SK-N-SH (cell line): Measurements from ENCODE around the gene JPH3. TPM values are rescaled to one million over a fixed set of nuclear protein-coding genes. Genes with fewer than 3 reads are reported as not detected.

Source experiments
- CTCF ChIA-PET: fragments of 300-600, 350-600 bp; formaldehyde crosslinking; extraction: SDS; loops from one replicate; lab custom pipeline; 2021; lab: Yijun Ruan, JAX
- POLR2A ChIA-PET: fragments of 350-600 bp; sonication (Branson Sonifier 250); formaldehyde crosslinking; extraction: SDS; loops from one replicate; lab custom pipeline; 2020; ENCODE audit warnings: antibody characterized with exemption, inconsistent platforms; lab: Yijun Ruan, JAX
- DNase-seq: peaks from one replicate; pipeline ENCODE4 v3.0.0; 2012
- H2AFZ ChIP-seq: fragments of 200-600 bp; sonication (generic); 2 replicates; pipeline ENCODE4 v1.8.1; 2016; ENCODE audit warnings: antibody characterized with exemption, mild to moderate bottlenecking, low read depth
- H3F3A ChIP-seq: fragments of 200-600 bp; sonication (generic); replicated peaks from 2 replicates; pipeline ENCODE3; 2016; ENCODE audit warnings: antibody characterized with exemption, mild to moderate bottlenecking; ENCODE audit not compliant: insufficient read depth
- H3K27ac ChIP-seq, 2 experiments: fragments of 200-500 bp in 1 of 2; fragments of 200-600 bp in 1 of 2; sonication (Bioruptor generic) in 1 of 2; sonication (generic), shearing (Covaris generic) in 1 of 2; 2 replicates each; pipeline versions ENCODE4 v1.5.1 to v1.6.1; 2014 to 2016; ENCODE audit warnings: low read depth in 2 of 2, inconsistent platforms in 1 of 2, low read length in 1 of 2, mild to moderate bottlenecking in 1 of 2, mixed read lengths in 1 of 2
- H3K27me3 ChIP-seq: fragments of 200-600 bp; sonication (generic), shearing (Covaris generic); 2 replicates; pipeline ENCODE4 v1.6.1; 2016; ENCODE audit warnings: mixed run types; ENCODE audit not compliant: insufficient read depth
- H3K36me3 ChIP-seq, 2 experiments: fragments of 200-500 bp in 1 of 2; fragments of 200-600 bp in 1 of 2; sonication (Bioruptor generic) in 1 of 2; sonication (generic) in 1 of 2; replicated peaks in 1 of 2; 2 replicates each; pipeline versions ENCODE3 to v1.5.1; 2014 to 2016; ENCODE audit warnings: low read length in 1 of 2, mild to moderate bottlenecking in 1 of 2; ENCODE audit not compliant: insufficient read depth in 2 of 2, control insufficient read depth in 1 of 2
- H3K4me1 ChIP-seq, 2 experiments: fragments of 200-500 bp in 1 of 2; fragments of 200-600 bp in 1 of 2; sonication (Bioruptor generic) in 1 of 2; sonication (generic), shearing (Covaris generic) in 1 of 2; 2 replicates each; pipeline versions ENCODE4 v1.5.1 to v1.6.1; 2014 to 2016; ENCODE audit warnings: low read depth in 1 of 2, low read length in 1 of 2, mixed run types in 1 of 2; ENCODE audit not compliant: insufficient read depth in 2 of 2, control insufficient read depth in 1 of 2
- H3K4me2 ChIP-seq: fragments of 200-600 bp; sonication (generic), shearing (Covaris generic); 2 replicates; pipeline ENCODE4 v1.6.1; 2017; ENCODE audit warnings: mixed run types
- H3K4me3 ChIP-seq, 2 experiments: fragments of 200-500 bp in 1 of 2; fragments of 200-600 bp in 1 of 2; sonication (Bioruptor generic) in 1 of 2; sonication (generic), shearing (Covaris generic) in 1 of 2; 2 replicates each; pipeline versions ENCODE4 v1.5.1 to v1.8.1; 2014 to 2016; ENCODE audit warnings: low read depth in 2 of 2, inconsistent platforms in 1 of 2, low read length in 1 of 2, mild to moderate bottlenecking in 1 of 2, mixed read lengths in 1 of 2, moderate library complexity in 1 of 2
- H3K79me2 ChIP-seq: fragments of 200-600 bp; sonication (generic); 2 replicates; pipeline ENCODE4 v1.8.1; 2017; ENCODE audit warnings: mild to moderate bottlenecking; ENCODE audit not compliant: insufficient read depth
- H3K9ac ChIP-seq: fragments of 200-600 bp; sonication (generic); 2 replicates; pipeline ENCODE4 v1.6.1; 2017; ENCODE audit warnings: mixed run types
- H3K9me2 ChIP-seq: fragments of 200-600 bp; sonication (generic); 2 replicates; pipeline ENCODE4 v1.6.1; 2017; ENCODE audit warnings: mixed run types
- H3K9me3 ChIP-seq: fragments of 200-600 bp; sonication (generic); 2 replicates; pipeline ENCODE4 v1.6.1; 2017; ENCODE audit warnings: mixed run types, mild to moderate bottlenecking, moderate library complexity
- H4K20me1 ChIP-seq: fragments of 200-600 bp; sonication (generic); 2 replicates; pipeline ENCODE4 v1.6.1; 2017; ENCODE audit warnings: mild to moderate bottlenecking, mixed run types; ENCODE audit not compliant: insufficient read depth
- ELF1 ChIP-seq: IDR thresholded peaks from 2 replicates; pipeline ENCODE4 v1.4.0; 2012
- EP300 ChIP-seq, 2 experiments: IDR thresholded peaks; 2 replicates each; pipeline versions ENCODE4 v1.4.0 to v1.6.1; 2012; ENCODE audit warnings: borderline replicate concordance in 1 of 2, low read depth in 1 of 2, low read length in 1 of 2
- FOSL2 ChIP-seq: IDR thresholded peaks from 2 replicates; pipeline ENCODE4 v1.4.0; 2012; ENCODE audit warnings: low read depth, mild to moderate bottlenecking, moderate library complexity, borderline replicate concordance
- FOXJ3 ChIP-seq: sonication (generic); formaldehyde crosslinking; IDR thresholded peaks from 2 replicates; pipeline ENCODE4 v1.5.1; 2020; ENCODE audit warnings: mild to moderate bottlenecking, missing genetic modification reagents
- FOXM1 ChIP-seq: IDR thresholded peaks from 2 replicates; pipeline ENCODE4 v1.4.0; 2012; ENCODE audit warnings: low read depth, mild to moderate bottlenecking
- GABPA ChIP-seq: IDR thresholded peaks from 2 replicates; pipeline ENCODE4 v1.4.0; 2012; ENCODE audit warnings: low read depth, mild to moderate bottlenecking
- GATA2 ChIP-seq: sonication (generic); formaldehyde crosslinking; IDR thresholded peaks from 2 replicates; pipeline ENCODE4 v1.5.0; 2020; ENCODE audit warnings: mild to moderate bottlenecking, missing genetic modification reagents
- JUND ChIP-seq: IDR thresholded peaks from 2 replicates; pipeline ENCODE4 v1.4.0; 2012
- MEF2A ChIP-seq: IDR thresholded peaks from 2 replicates; pipeline ENCODE4 v1.4.0; 2012; ENCODE audit warnings: low read depth, borderline replicate concordance
- MXI1 ChIP-seq: IDR thresholded peaks from 2 replicates; pipeline ENCODE4 v1.6.1; 2012; ENCODE audit warnings: mild to moderate bottlenecking, low read depth, low read length, improper control_type of control experiment
- NFIC ChIP-seq: IDR thresholded peaks from 2 replicates; pipeline ENCODE4 v1.4.0; 2012; ENCODE audit warnings: borderline replicate concordance
- RAD21 ChIP-seq: IDR thresholded peaks from 2 replicates; pipeline ENCODE4 v1.6.1; 2012; ENCODE audit warnings: mild to moderate bottlenecking, low read length
- RCOR1 ChIP-seq: fragments of 150-350 bp; IDR thresholded peaks from 2 replicates; pipeline ENCODE4 v1.6.1; 2017; ENCODE audit warnings: antibody characterized with exemption, low read length
- REST ChIP-seq: IDR thresholded peaks from 2 replicates; pipeline ENCODE4 v1.6.1; 2012; ENCODE audit warnings: mild to moderate bottlenecking, low read depth, low read length, moderate library complexity
- TAF1 ChIP-seq: IDR thresholded peaks from 2 replicates; pipeline ENCODE4 v1.6.1; 2012; ENCODE audit warnings: low read depth, mild to moderate bottlenecking, low read length, moderate library complexity, borderline replicate concordance
- TCF12 ChIP-seq: IDR thresholded peaks from 2 replicates; pipeline ENCODE4 v1.4.0; 2012
- TEAD4 ChIP-seq: IDR thresholded peaks from 2 replicates; pipeline ENCODE4 v1.4.0; 2012; ENCODE audit warnings: mild to moderate bottlenecking, borderline replicate concordance; ENCODE audit not compliant: insufficient read depth
- USF2 ChIP-seq: fragments of 150-350 bp; IDR thresholded peaks from 2 replicates; pipeline ENCODE4 v1.6.1; 2017; ENCODE audit warnings: antibody characterized with exemption, low read length, low read depth, borderline replicate concordance
- WGBS: methylation state at CpG from one replicate; pipeline ENCODE4 v1.1.6; 2017; ENCODE audit warnings: low lambda C conversion rate; 5-methylcytosine and 5-hydroxymethylcytosine counted together
- polyA plus RNA-seq, 3 experiments: library from polyadenylated mRNA; depleted of rRNA; stranded (reverse); fragments of >200 nt; gene quantifications; 2 replicates each; pipeline ENCODE4 v1.2.3, GENCODE V29; 2012
- TF ChIP-seq, protein P1 (sequence below): fragments of 150-350 bp; IDR thresholded peaks from 2 replicates; pipeline ENCODE4 v1.6.1; 2016; ENCODE audit warnings: mild to moderate bottlenecking, low read depth, low read length
- TF ChIP-seq, protein P2 (sequence below): IDR thresholded peaks from 2 replicates; pipeline ENCODE4 v1.4.0; 2012; ENCODE audit warnings: low read depth, borderline replicate concordance
- TF ChIP-seq, protein P3 (sequence below): IDR thresholded peaks from 2 replicates; pipeline ENCODE4 v1.4.0; 2012; ENCODE audit warnings: low read depth, borderline replicate concordance

The JPH3 gene
- polyA plus RNA-seq, 1 of the 3 experiments (the other 2 are of a cell fraction): 0.25 TPM

DNA sequence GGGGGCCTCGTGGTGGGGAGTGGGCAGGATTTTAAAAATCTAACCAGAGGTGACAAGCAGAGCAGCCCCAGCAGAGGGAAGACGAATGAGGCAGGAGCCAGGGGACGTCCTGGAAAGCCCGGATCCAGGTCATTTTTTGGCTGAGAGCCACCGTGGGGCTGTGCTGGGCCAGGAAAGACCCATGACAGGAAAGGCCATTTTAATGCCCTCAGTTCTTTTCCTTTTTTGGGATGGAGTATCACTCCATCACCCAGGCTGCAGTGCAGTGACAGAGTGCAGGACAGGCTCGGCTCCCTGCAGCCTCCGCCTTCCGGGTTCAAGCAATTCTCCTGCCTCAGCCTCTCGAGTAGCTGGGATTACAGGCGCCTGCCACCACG lies 30.5 kb upstream of the JPH3 start:
- Histone ChIP-seq H3K36me3 (no peaks in the 10 kb centered on the region), H3K9ac (no peak overlapping the region), H3K9me2 (no peaks in the 10 kb centered on the region), H2AFZ (no peak overlapping the region), H3K4me1 (peaks cover 0 to 21% of the 10 kb centered on the region in 2 experiments; a peak in 1 of 4 replicates), H3K4me3 (no peak overlapping the region), H3K9me3 (no peaks in the 10 kb centered on the region), H3F3A (no peaks in the 10 kb centered on the region), H3K4me2 (no peak overlapping the region), H3K79me2 (no peaks in the 10 kb centered on the region), H4K20me1 (no peaks in the 10 kb centered on the region), H3K27me3 (no peaks in the 10 kb centered on the region; the same call in 1 of the 2 replicates), H3K27ac (no peak overlapping the region)
- DNase-seq: peak; percentile 49
- POLR2A ChIA-PET: interaction anchor here (0.7 to 1.0 kb wide), 2 partner anchors 10 kb away, joined by 3 read pairs; no protein-coding TSS in a partner anchor
- 92% methylated on average over 6 of the region's 11 CpGs for WGBS
- CTCF ChIA-PET: interaction anchor here (0.7 to 3.8 kb wide), 19 partner anchors 8 to 300 kb away, joined by 3 to 33 read pairs (median 7); no protein-coding TSS in a partner anchor
- no peak for TF ChIP-seq GATA2
- TF ChIP-seq TEAD4: no peak
- TF ChIP-seq MEF2A: no peak
- TF ChIP-seq USF2: no peak
- TF ChIP-seq RCOR1: no peak
- no peak for TF ChIP-seq GABPA

- Histone ChIP-seq H3K36me3 (no peaks in the 10 kb centered on the region), H3K27me3 (no peaks in the 10 kb centered on the region; the same call in 1 of the 2 replicates), H4K20me1 (no peaks in the 10 kb centered on the region), H3K9me2 (no peaks in the 10 kb centered on the region), H3K4me1 (peaks cover 0 to 21% of the 10 kb centered on the region in 2 experiments; a peak in 1 of 4 replicates), H3K4me2 (no peak overlapping the region), H3K9me3 (no peaks in the 10 kb centered on the region), H3K79me2 (no peaks in the 10 kb centered on the region), H3K4me3 (no peak overlapping the region), H2AFZ (no peak overlapping the region), H3K27ac (no peak overlapping the region), H3F3A (no peaks in the 10 kb centered on the region), H3K9ac (no peak overlapping the region)
- ChIA-PET POLR2A (no interaction called here), CTCF (interaction anchor here (1.5 to 3.8 kb wide), 5 partner anchors 10 to 156 kb away, joined by 3 to 33 read pairs (median 17); no protein-coding TSS in a partner anchor)
- 80% methylated on average over 6 of the region's 6 CpGs for whole genome bisulfite sequencing
- no peak for DNase-seq
- TF ChIP-seq EP300 (IDR thresholded peaks at IDR 0.05; ENCODE audit: borderline replicate concordance in 1 of 2, low read depth in 1 of 2, low read length in 1 of 2) (no peak), GABPA (no peak), FOSL2 (no peak), FOXJ3 (CRISPR knock-in tag) (no peak), JUND (no peak), RAD21 (no peak), TAF1 (no peak), NFIC (no peak), RCOR1 (no peak), FOXM1 (no peak), TCF12 (no peak), MXI1 (no peak), ELF1 (no peak), REST (no peak)
- TF ChIP-seq, protein P1, sequence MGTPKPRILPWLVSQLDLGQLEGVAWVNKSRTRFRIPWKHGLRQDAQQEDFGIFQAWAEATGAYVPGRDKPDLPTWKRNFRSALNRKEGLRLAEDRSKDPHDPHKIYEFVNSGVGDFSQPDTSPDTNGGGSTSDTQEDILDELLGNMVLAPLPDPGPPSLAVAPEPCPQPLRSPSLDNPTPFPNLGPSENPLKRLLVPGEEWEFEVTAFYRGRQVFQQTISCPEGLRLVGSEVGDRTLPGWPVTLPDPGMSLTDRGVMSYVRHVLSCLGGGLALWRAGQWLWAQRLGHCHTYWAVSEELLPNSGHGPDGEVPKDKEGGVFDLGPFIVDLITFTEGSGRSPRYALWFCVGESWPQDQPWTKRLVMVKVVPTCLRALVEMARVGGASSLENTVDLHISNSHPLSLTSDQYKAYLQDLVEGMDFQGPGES: no peak
- TF ChIP-seq, protein P2, sequence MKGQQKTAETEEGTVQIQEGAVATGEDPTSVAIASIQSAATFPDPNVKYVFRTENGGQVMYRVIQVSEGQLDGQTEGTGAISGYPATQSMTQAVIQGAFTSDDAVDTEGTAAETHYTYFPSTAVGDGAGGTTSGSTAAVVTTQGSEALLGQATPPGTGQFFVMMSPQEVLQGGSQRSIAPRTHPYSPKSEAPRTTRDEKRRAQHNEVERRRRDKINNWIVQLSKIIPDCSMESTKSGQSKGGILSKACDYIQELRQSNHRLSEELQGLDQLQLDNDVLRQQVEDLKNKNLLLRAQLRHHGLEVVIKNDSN: no peak
- TF ChIP-seq, protein P3, sequence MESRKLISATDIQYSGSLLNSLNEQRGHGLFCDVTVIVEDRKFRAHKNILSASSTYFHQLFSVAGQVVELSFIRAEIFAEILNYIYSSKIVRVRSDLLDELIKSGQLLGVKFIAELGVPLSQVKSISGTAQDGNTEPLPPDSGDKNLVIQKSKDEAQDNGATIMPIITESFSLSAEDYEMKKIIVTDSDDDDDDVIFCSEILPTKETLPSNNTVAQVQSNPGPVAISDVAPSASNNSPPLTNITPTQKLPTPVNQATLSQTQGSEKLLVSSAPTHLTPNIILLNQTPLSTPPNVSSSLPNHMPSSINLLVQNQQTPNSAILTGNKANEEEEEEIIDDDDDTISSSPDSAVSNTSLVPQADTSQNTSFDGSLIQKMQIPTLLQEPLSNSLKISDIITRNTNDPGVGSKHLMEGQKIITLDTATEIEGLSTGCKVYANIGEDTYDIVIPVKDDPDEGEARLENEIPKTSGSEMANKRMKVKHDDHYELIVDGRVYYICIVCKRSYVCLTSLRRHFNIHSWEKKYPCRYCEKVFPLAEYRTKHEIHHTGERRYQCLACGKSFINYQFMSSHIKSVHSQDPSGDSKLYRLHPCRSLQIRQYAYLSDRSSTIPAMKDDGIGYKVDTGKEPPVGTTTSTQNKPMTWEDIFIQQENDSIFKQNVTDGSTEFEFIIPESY: no peak
Observed at GRCh38 chr16:87572959-87573358, 29.3 kb upstream of the JPH3 start.
